A673 (cell line): ENCODE data around the gene IDNK. TPM values are rescaled to one million over a fixed set of nuclear protein-coding genes. Genes with fewer than 3 reads are reported as not detected.
"Not testable (repeated sequence)": the region's sequence is repeated elsewhere in the genome, so short reads cannot be mapped to it uniquely, and the experiment has no call there.

Source experiments
- BruUV-seq: library from RNA; stranded (reverse); fragments of 400-500 nt; replicated peaks from 2 replicates; lab custom pipeline; 2021; lab: Mats Ljungman, UMichigan
- CTCF ChIA-PET: fragments of 300-600 bp; sonication (Branson Sonifier 250); formaldehyde crosslinking; loops from one replicate; lab custom pipeline; 2022; ENCODE audit warnings: antibody characterized with exemption; lab: Charles Lee
- POLR2A ChIA-PET: fragments of 300-600 bp; sonication (Branson Sonifier 250); formaldehyde crosslinking; loops from one replicate; lab custom pipeline; 2022; ENCODE audit warnings: antibody characterized with exemption; ENCODE audit not compliant: low non-redundant PET; lab: Charles Lee
- DNase-seq: peaks from one replicate; pipeline ENCODE4 v3.0.0-alpha.2; 2015; ENCODE audit warnings: low spot score
- H3K27ac ChIP-seq: fragments of 200-600 bp; sonication (generic); 2 replicates; pipeline ENCODE4 v1.5.1; 2016; ENCODE audit warnings: mixed run types, low read depth, mild to moderate bottlenecking, mixed read lengths, antibody characterized with exemption, low read length; ENCODE audit not compliant: poor library complexity, severe bottlenecking
- H3K27me3 ChIP-seq: fragments of 200-600 bp; sonication (generic); replicated peaks from 2 replicates; pipeline ENCODE4 v1.6.1; 2017; ENCODE audit warnings: mixed run types, low read depth, mild to moderate bottlenecking, mixed read lengths, antibody characterized with exemption, low read length; ENCODE audit not compliant: insufficient read depth, poor library complexity
- H3K36me3 ChIP-seq: fragments of 200-600 bp; sonication (generic); 2 replicates; pipeline ENCODE4 v1.6.1; 2016; ENCODE audit warnings: mixed run types, mild to moderate bottlenecking, mixed read lengths, antibody characterized with exemption, low read length; ENCODE audit not compliant: insufficient read depth, poor library complexity, severe bottlenecking
- H3K4me1 ChIP-seq: fragments of 200-600 bp; sonication (generic); 2 replicates; pipeline ENCODE4 v1.6.1; 2017; ENCODE audit warnings: mixed run types, mild to moderate bottlenecking, mixed read lengths, antibody characterized with exemption, low read length; ENCODE audit not compliant: insufficient read depth, poor library complexity, severe bottlenecking
- H3K4me3 ChIP-seq: fragments of 200-600 bp; sonication (generic); 2 replicates; pipeline ENCODE4 v1.5.1; 2016; ENCODE audit warnings: low read depth, mixed run types, mild to moderate bottlenecking, mixed read lengths, low read length; ENCODE audit not compliant: poor library complexity, severe bottlenecking
- H3K9me3 ChIP-seq: fragments of 200-600 bp; sonication (generic); 2 replicates; pipeline ENCODE4 v1.6.1; 2016; ENCODE audit warnings: mixed run types, low read depth, mild to moderate bottlenecking, mixed read lengths, antibody characterized with exemption, low read length; ENCODE audit not compliant: poor library complexity, severe bottlenecking
- EZH2 ChIP-seq: fragments of 200-600 bp; sonication (generic); IDR thresholded peaks from 2 replicates; pipeline ENCODE4 v1.6.1; 2017; ENCODE audit warnings: borderline replicate concordance, low read depth, mild to moderate bottlenecking, mixed read lengths, antibody characterized with exemption, low read length; ENCODE audit not compliant: poor library complexity, severe bottlenecking
- intact Hi-C: fragments of 100-400 bp; cut with micrococcal nuclease; formaldehyde crosslinking; loops from one replicate; pipeline ENCODE4 v1.10.0; 2022; ENCODE audit not compliant: unreplicated experiment
- total RNA-seq: library from RNA; stranded (reverse); gene quantifications from 2 replicates; pipeline ENCODE4 v1.2.3, GENCODE V29; 2021
- TF ChIP-seq, protein P1 (sequence below): fragments of 300-800, 200-600 bp; sonication (generic); conservative IDR thresholded peaks from 2 replicates; pipeline ENCODE4 v1.5.1; 2017; ENCODE audit warnings: low read depth, mild to moderate bottlenecking, antibody characterized with exemption, low read length, moderate library complexity, mixed read lengths

The IDNK gene
- total RNA-seq, 1 experiment from 2014 or later = 1.6 TPM

DNA sequence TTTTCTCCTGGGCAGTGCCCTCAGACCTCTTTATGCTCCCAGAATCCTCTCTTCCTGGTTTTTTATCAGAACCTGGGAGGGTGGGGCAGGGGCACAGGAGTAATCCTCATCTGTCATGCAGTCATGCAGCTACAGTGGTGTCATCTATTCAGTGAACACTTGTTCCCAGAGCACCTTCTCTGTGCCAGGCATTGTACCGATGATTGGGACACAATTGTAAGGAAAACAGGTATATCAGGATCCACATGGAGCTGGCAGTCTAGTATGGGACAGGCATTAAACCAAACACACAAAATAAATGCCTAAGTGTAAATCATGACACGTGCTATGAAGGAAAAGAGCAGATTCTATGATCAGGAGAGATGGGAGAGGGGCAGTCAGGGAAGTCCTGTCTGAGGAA lies 21.5 kb upstream of the IDNK start:
- Histone ChIP-seq H3K9me3 (no peaks in the 10 kb centered on the region), H3K4me1 (peaks cover 3% of the 10 kb centered on the region), H3K27me3 (no peaks in the 10 kb centered on the region), H3K27ac (no peak overlapping the region), H3K36me3 (no peaks in the 10 kb centered on the region), H3K4me3 (no peak overlapping the region)
- TF ChIP-seq, protein P1, sequence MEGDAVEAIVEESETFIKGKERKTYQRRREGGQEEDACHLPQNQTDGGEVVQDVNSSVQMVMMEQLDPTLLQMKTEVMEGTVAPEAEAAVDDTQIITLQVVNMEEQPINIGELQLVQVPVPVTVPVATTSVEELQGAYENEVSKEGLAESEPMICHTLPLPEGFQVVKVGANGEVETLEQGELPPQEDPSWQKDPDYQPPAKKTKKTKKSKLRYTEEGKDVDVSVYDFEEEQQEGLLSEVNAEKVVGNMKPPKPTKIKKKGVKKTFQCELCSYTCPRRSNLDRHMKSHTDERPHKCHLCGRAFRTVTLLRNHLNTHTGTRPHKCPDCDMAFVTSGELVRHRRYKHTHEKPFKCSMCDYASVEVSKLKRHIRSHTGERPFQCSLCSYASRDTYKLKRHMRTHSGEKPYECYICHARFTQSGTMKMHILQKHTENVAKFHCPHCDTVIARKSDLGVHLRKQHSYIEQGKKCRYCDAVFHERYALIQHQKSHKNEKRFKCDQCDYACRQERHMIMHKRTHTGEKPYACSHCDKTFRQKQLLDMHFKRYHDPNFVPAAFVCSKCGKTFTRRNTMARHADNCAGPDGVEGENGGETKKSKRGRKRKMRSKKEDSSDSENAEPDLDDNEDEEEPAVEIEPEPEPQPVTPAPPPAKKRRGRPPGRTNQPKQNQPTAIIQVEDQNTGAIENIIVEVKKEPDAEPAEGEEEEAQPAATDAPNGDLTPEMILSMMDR = no peak
- TF ChIP-seq EZH2 = no peak
- BruUV-seq = no TSS peak
- DNase-seq = no peak
- intact Hi-C loops = no loop called here
- ChIA-PET CTCF (no interaction called here), POLR2A (no interaction called here)

DNA sequence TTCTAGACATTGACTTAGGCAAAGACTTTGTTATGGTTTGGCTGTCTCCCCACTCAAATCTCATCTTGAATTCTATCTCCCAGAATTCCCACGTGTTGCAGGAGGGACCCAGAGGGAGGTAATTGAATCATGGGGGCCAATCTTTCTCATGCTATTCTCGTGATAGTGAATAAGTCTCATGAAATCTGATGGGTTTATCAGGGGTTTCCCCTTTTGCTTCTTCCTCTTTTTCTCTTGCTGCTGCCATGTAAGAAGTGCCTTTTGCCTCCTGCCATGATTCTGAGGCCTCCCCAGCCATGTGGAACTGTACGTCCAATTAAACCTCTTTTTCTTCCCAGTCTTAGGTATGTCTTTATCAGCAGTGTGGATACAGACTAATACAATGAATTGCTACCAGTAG lies 15.3 kb upstream of the IDNK start:
- BruUV-seq, intact Hi-C loops, H3K36me3 ChIP-seq, CTCF ChIA-PET, H3K27ac ChIP-seq, H3K4me1 ChIP-seq, H3K4me3 ChIP-seq, H3K27me3 ChIP-seq, POLR2A ChIA-PET, H3K9me3 ChIP-seq, DNase-seq: not testable (repeated sequence)

DNA sequence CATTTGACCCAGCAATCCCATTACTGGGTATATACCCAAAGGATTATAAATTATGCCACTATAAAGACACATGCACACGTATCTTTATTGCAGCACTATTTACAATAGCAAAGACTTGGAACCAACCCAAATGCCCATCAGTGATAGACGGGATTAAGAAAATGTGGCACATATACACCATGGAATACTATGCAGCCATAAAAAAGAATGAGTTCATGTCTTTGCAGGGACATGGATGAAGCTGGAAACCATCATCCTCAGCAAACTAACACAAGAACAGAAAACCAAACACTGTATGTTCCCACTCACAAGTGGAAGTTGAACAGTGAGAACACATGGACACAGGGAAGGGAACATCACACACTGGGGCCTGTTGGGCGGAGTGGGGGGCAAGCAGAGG lies 9.6 kb upstream of the IDNK start:
- H3K36me3 ChIP-seq, CTCF ChIA-PET, BruUV-seq, H3K4me1 ChIP-seq, H3K4me3 ChIP-seq, H3K27me3 ChIP-seq, H3K9me3 ChIP-seq, DNase-seq, intact Hi-C loops, H3K27ac ChIP-seq, POLR2A ChIA-PET: not testable (repeated sequence)

DNA sequence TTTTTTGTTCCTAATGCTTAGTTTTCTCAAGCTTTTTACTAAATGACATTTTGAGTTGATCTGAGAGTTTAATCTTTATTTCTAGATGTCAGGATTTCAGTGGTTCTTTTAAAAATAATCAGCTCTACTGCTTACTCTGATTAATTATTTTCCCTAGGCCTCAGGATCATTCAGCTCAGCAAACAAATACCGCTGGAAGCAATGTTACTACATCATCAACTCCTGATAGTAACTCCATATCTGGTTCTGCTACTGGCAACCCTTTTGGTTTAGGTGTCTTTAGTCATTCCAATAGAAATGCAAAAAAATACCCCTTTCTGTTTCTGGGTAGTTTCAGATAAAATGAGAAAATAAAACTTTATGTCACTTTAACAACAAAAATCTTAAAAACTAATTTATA lies 5.6 kb upstream of the IDNK start:
- no peaks in the 10 kb centered on the region for H3K36me3 ChIP-seq
- intact Hi-C loops = no loop called here
- TF ChIP-seq, protein P1 = no peak
- TF ChIP-seq EZH2 = no peak
- no peak overlapping the region for H3K4me3 ChIP-seq
- H3K9me3 ChIP-seq = no peaks in the 10 kb centered on the region
- POLR2A ChIA-PET = no interaction called here
- peaks cover 8% of the 10 kb centered on the region for H3K4me1 ChIP-seq
- H3K27ac ChIP-seq = no peak overlapping the region
- CTCF ChIA-PET = no interaction called here
- BruUV-seq = no TSS peak
- no peaks in the 10 kb centered on the region for H3K27me3 ChIP-seq
- no peak for DNase-seq
